Stimulated activated memory B cell treated with anti-CD40 and anti-IgM and Interleukin-4, amounts not matched to agents 10 μg/mL and 1 μg/mL and 100 μg/mL, for 72 hours (primary cell): ENCODE results near the gene FHIT.

Source experiments
- ATAC-seq: fragments of 150-1000 bp; cut with Tn5 transposase; 2 replicates; pipeline ENCODE4 v1.10.0; 2021
- H3K27ac Mint-ChIP-seq: one replicate; pipeline ENCODE4 v1.8.0; 2022; ENCODE audit warnings: mild to moderate bottlenecking, mixed read lengths
- H3K27me3 Mint-ChIP-seq: one replicate; pipeline ENCODE4 v1.8.0; 2022; ENCODE audit warnings: mixed read lengths
- H3K36me3 Mint-ChIP-seq: one replicate; pipeline ENCODE4 v1.8.0; 2022; ENCODE audit warnings: mixed read lengths
- H3K4me1 Mint-ChIP-seq: one replicate; pipeline ENCODE4 v1.8.0; 2022; ENCODE audit warnings: mixed read lengths
- H3K4me3 Mint-ChIP-seq: one replicate; pipeline ENCODE4 v1.8.0; 2022; ENCODE audit warnings: mild to moderate bottlenecking, moderate library complexity, mixed read lengths
- H3K9me3 Mint-ChIP-seq: one replicate; pipeline ENCODE4 v1.8.0; 2022; ENCODE audit warnings: mixed read lengths

FHIT gene

DNA sequence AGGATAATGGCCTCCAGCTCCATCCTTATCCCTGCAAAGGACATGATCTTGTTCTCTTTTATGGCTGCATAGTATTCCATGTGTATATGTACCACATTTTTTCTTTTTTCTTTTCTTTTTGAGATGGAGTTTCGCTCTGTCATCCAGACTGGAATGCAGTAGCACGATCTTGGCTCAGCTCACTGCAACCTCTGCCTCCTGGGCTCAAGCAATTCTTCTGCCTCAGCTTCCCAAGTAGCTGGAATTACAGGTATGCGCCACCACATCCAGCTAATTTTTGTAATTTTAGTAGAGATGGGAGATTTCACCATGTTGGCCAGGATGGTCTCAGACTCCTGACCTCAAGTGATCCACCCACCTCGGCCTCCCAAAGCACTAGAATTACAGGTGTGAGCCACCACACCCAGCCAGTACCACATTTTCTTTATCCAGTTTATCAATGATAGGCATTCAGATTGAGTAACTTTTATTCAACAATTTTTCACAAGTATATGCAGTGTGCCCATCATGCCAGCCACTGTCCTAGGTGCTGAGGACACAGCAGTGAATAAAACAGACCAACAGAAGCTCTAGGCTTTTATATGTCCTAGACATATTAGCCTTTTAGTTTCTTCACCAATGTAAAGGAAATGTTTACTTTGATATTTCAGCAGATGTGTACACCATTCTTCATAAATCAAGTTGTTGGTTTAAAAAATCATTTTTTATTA is 815.2 kb downstream of the FHIT start:
- Mint-ChIP-seq H3K27me3 (no peaks in the 10 kb centered on the region), H3K4me3 (no peak overlapping the region), H3K36me3 (no peaks in the 10 kb centered on the region), H3K4me1 (no peaks in the 10 kb centered on the region), H3K27ac (no peak overlapping the region), H3K9me3 (no peaks in the 10 kb centered on the region)
- ATAC-seq, result no peak

DNA sequence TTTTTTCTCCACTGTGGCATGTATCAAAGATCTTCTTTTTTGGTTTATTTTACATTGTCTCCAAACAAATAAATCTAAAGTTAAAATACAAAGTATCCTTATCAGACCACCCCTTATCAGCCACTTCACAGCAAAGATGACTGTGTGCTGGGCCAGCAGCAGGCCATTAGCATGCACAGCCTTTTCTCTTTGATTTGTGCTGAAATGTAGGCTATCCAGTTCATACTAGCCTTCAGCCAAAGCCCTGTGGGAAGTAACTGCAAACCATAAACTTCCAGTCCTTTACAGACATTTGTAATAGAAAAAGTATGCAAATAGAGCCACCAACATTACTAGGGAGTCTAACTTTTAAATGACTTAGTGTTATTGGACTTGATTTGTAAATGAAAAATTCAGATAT is 816.3 kb downstream of the FHIT start:
- Mint-ChIP-seq H3K4me3 (no peak overlapping the region), H3K27me3 (no peaks in the 10 kb centered on the region), H3K9me3 (no peaks in the 10 kb centered on the region), H3K36me3 (no peaks in the 10 kb centered on the region), H3K4me1 (no peaks in the 10 kb centered on the region), H3K27ac (no peak overlapping the region)
- no peak for ATAC-seq

DNA sequence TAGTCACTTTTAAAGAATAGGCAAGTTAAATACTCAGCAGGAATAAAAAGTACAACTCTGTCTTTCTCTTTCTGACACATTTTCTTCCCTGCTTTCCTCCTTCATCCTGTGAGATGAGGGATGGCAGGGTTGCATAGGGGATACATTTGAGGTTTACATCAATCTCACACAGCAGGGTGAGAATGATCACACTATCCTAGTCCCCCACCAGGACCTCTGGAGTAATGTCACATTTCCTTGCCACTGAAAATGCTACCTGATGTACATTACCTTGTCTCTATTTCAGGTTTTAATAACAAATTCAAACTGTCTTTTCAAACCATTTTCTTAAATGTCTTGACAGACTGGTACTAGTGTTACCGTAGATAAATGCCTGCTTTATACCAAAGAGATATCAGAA is 816.9 kb downstream of the FHIT start:
- no peak overlapping the region for H3K27ac Mint-ChIP-seq

GRCh38 chr3:60431599-60431958 is 819.7 kb downstream of the FHIT start:
- Mint-ChIP-seq H3K27me3 (no peaks in the 10 kb centered on the region), H3K36me3 (no peaks in the 10 kb centered on the region), H3K4me1 (no peaks in the 10 kb centered on the region), H3K27ac (no peak overlapping the region), H3K9me3 (no peaks in the 10 kb centered on the region), H3K4me3 (no peak overlapping the region)
- ATAC-seq, result no peak

More for the DNA sequence above, 816.9 kb downstream of the FHIT start:
- H3K4me3 Mint-ChIP-seq, result no peak overlapping the region
- H3K27me3 Mint-ChIP-seq, result no peaks in the 10 kb centered on the region
- H3K4me1 Mint-ChIP-seq, result no peaks in the 10 kb centered on the region
- no peaks in the 10 kb centered on the region for H3K36me3 Mint-ChIP-seq
- no peak for ATAC-seq
- H3K9me3 Mint-ChIP-seq, result no peaks in the 10 kb centered on the region

DNA sequence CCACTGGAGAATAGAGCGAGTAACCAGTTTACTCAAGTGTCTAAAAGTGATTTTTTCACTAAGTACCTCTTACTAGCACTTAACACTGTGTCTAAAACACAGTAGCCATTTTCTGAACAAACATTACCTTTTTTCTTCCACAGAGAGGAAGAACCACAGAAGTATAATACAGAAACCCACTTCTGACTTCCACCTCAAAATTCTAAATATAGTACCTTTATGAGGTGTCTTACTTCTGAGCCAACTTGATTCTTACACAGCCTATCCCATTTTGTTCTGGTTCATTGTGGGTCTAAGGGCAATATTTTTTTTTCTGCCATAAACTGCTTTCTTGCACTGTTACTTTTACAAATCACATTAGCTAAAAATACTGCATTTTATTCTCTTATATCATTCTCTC is 821.0 kb downstream of the FHIT start:
- Mint-ChIP-seq H3K9me3 (no peaks in the 10 kb centered on the region), H3K27me3 (no peaks in the 10 kb centered on the region), H3K4me1 (no peaks in the 10 kb centered on the region), H3K4me3 (no peak overlapping the region), H3K36me3 (no peaks in the 10 kb centered on the region), H3K27ac (no peak overlapping the region)
- ATAC-seq, result no peak

DNA sequence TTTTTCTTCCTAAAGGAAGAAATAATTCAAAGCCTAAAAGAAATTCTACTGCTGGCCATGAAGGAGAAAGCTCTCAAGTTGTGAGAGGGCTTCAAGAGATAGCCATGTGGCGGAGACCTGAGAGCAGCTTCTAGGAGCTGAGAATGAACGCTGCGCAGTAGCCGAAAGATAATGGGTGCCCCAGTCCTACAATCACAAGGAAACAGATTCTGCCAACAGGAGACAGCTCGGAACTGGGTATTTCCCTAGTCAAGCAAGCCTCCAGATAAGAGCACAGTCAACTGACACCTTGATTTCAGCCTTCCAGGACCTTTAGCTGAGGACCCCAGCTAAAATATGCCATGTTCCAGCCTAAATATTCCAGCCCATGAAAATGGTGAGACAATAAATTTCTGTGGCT is 824.1 kb downstream of the FHIT start:
- no peaks in the 10 kb centered on the region for H3K4me1 Mint-ChIP-seq
- no peaks in the 10 kb centered on the region for H3K36me3 Mint-ChIP-seq
- no peak for ATAC-seq
- H3K4me3 Mint-ChIP-seq, result no peak overlapping the region
- no peaks in the 10 kb centered on the region for H3K27me3 Mint-ChIP-seq
- no peaks in the 10 kb centered on the region for H3K9me3 Mint-ChIP-seq
- no peak overlapping the region for H3K27ac Mint-ChIP-seq

- Mint-ChIP-seq H3K9me3 (no peaks in the 10 kb centered on the region), H3K4me1 (no peaks in the 10 kb centered on the region), H3K36me3 (no peaks in the 10 kb centered on the region), H3K27ac (no peak overlapping the region), H3K27me3 (no peaks in the 10 kb centered on the region), H3K4me3 (no peak overlapping the region)
- ATAC-seq, result no peak
Measured at GRCh38 chr3:60424942-60425341, 826.3 kb downstream of the FHIT start.

GRCh38 chr3:60424034-60424433 is 827.2 kb downstream of the FHIT start:
- no peak overlapping the region for H3K27ac Mint-ChIP-seq
- no peak for ATAC-seq
- H3K4me3 Mint-ChIP-seq, result no peak overlapping the region
- no peaks in the 10 kb centered on the region for H3K27me3 Mint-ChIP-seq
- no peaks in the 10 kb centered on the region for H3K4me1 Mint-ChIP-seq
- no peaks in the 10 kb centered on the region for H3K9me3 Mint-ChIP-seq
- H3K36me3 Mint-ChIP-seq, result no peaks in the 10 kb centered on the region

GRCh38 chr3:60423556-60423955 is 827.7 kb downstream of the FHIT start:
- Mint-ChIP-seq H3K36me3 (no peaks in the 10 kb centered on the region), H3K4me3 (no peak overlapping the region), H3K4me1 (no peaks in the 10 kb centered on the region), H3K9me3 (no peaks in the 10 kb centered on the region), H3K27me3 (no peaks in the 10 kb centered on the region), H3K27ac (no peak overlapping the region)
- ATAC-seq, result no peak

- Mint-ChIP-seq H3K4me1 (no peaks in the 10 kb centered on the region), H3K27ac (no peak overlapping the region), H3K9me3 (no peaks in the 10 kb centered on the region), H3K4me3 (no peak overlapping the region), H3K27me3 (no peaks in the 10 kb centered on the region), H3K36me3 (no peaks in the 10 kb centered on the region)
- no peak for ATAC-seq
Measured at GRCh38 chr3:60421749-60422446, 829.4 kb downstream of the FHIT start.

DNA sequence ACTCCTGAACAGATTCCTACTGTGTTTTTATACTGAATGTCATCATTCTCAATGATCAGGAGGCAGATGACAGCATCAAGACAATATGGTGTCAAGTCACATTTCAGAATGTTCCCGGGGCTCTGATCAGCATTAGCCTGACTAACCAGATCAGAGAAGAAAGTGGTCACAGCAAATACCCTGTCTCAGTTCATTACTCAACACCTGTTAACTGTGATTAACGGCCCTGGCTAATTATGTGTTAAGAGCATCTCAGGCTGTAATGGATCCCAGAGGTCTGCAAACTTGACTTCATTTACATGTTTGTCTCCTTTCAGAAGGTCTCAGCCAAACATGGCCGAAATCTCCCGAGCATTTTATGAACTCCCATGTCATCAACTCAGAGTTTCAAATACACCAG is 833.7 kb downstream of the FHIT start:
- ATAC-seq, result no peak
- H3K9me3 Mint-ChIP-seq, result peaks cover 5% of the 10 kb centered on the region

DNA sequence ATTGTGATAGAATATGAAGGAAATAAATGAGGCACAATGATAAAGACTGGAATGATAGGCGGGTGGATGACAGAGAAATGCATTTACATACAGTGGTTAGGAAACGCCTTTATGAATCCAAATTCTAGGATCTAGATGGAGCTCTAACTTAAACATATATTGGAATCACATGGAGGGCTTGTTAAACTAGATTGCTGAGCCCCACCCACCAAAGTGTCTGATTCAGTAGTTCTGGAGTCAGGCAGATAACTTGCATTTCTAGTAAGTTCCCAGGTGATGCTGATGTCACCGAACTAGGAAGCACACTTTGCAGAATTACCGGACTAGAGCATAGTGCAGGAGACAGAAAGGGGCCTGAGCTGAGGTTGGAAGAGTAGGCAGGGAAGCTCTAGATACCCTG is 837.2 kb downstream of the FHIT start:
- no peaks in the 10 kb centered on the region for H3K36me3 Mint-ChIP-seq
- H3K27me3 Mint-ChIP-seq, result no peaks in the 10 kb centered on the region
- peaks cover 5% of the 10 kb centered on the region for H3K9me3 Mint-ChIP-seq
- no peaks in the 10 kb centered on the region for H3K4me1 Mint-ChIP-seq
- no peak for ATAC-seq
- no peak overlapping the region for H3K27ac Mint-ChIP-seq
- no peak overlapping the region for H3K4me3 Mint-ChIP-seq

More for the DNA sequence above, 833.7 kb downstream of the FHIT start:
- Mint-ChIP-seq H3K4me3 (no peak overlapping the region), H3K27me3 (no peaks in the 10 kb centered on the region), H3K4me1 (no peaks in the 10 kb centered on the region), H3K27ac (no peak overlapping the region), H3K36me3 (no peaks in the 10 kb centered on the region)

- Mint-ChIP-seq H3K4me3 (no peak overlapping the region), H3K4me1 (no peaks in the 10 kb centered on the region), H3K36me3 (no peaks in the 10 kb centered on the region), H3K27ac (no peak overlapping the region), H3K9me3 (peaks cover 5% of the 10 kb centered on the region), H3K27me3 (no peaks in the 10 kb centered on the region)
- ATAC-seq, result no peak
Measured at GRCh38 chr3:60413551-60413950, 837.7 kb downstream of the FHIT start.

DNA sequence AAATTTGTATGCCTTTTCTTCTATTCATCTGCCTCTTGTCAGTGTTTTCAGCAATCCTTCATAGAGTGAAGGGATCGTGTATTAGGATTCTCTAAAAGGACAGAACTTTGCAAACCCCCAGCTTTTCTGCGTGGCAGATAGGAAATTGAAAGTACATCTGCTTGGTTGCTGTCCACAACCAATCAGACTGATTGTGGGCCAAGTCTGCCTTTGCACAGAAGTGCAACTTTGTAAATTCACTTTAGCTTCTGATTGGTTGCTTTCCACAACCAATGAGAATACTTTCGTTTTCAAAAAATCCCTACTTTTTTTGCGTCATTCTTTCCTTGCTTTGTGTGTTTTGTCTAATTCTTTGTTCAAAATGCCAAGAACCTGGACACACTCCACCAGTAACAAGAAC is 847.4 kb downstream of the FHIT start:
- H3K4me3 Mint-ChIP-seq, result no peak overlapping the region
- H3K27me3 Mint-ChIP-seq, result no peaks in the 10 kb centered on the region
- no peak for ATAC-seq
- H3K27ac Mint-ChIP-seq, result no peak overlapping the region
- H3K36me3 Mint-ChIP-seq, result no peaks in the 10 kb centered on the region
- no peaks in the 10 kb centered on the region for H3K9me3 Mint-ChIP-seq
- no peaks in the 10 kb centered on the region for H3K4me1 Mint-ChIP-seq

- Mint-ChIP-seq H3K27me3 (no peaks in the 10 kb centered on the region), H3K27ac (no peak overlapping the region), H3K36me3 (no peaks in the 10 kb centered on the region), H3K9me3 (peaks cover 1% of the 10 kb centered on the region), H3K4me1 (no peaks in the 10 kb centered on the region), H3K4me3 (no peak overlapping the region)
- no peak for ATAC-seq
Measured at GRCh38 chr3:60402931-60403330, 848.3 kb downstream of the FHIT start.
